Body of pancreas (tissue), 4 donors: Measurements from ENCODE around the gene KIRREL3.

ENCODE experiments used
- POLR2A ChIP-seq, 3 donors: fragments of 450-650 bp; IDR thresholded peaks; one replicate each; pipeline ENCODE4 v1.6.1; 2016; ENCODE audit warnings: antibody characterized with exemption in 3 of 3, mild to moderate bottlenecking in 2 of 3
- TF ChIP-seq, protein P1 (sequence below), 7 experiments: fragments of 450-650 bp in 4 of 7; fragments of 200-600 bp in 3 of 7; sonication (generic) in 3 of 7; IDR thresholded peaks; one replicate each; pipeline ENCODE4 v1.5.1; 2016 to 2019; ENCODE audit warnings: antibody characterized with exemption in 7 of 7

DNA sequence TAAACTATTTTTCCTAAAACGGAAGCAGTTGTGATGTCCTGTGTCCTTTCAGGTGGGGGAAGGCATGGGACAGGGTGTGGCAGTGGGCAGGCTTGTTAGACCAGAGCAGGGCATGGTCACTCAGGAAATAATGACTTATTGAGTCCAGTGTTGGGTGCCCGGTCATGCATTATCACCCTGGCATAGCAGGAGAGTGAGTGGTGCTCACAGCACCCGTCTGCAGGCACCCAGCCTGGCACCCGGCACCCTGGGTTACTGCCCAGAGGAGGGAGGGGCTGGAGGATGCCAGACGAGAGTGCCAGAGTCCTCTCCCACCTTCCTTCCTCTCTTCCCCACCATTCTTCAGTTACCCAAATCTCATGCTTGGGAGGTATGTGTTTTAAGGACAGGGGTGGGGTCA, 586.0 kb downstream of the KIRREL3 start:
- no peak for TF ChIP-seq POLR2A (IDR thresholded peaks at IDR 0.05)
- TF ChIP-seq, protein P1, sequence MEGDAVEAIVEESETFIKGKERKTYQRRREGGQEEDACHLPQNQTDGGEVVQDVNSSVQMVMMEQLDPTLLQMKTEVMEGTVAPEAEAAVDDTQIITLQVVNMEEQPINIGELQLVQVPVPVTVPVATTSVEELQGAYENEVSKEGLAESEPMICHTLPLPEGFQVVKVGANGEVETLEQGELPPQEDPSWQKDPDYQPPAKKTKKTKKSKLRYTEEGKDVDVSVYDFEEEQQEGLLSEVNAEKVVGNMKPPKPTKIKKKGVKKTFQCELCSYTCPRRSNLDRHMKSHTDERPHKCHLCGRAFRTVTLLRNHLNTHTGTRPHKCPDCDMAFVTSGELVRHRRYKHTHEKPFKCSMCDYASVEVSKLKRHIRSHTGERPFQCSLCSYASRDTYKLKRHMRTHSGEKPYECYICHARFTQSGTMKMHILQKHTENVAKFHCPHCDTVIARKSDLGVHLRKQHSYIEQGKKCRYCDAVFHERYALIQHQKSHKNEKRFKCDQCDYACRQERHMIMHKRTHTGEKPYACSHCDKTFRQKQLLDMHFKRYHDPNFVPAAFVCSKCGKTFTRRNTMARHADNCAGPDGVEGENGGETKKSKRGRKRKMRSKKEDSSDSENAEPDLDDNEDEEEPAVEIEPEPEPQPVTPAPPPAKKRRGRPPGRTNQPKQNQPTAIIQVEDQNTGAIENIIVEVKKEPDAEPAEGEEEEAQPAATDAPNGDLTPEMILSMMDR (IDR thresholded peaks at IDR 0.05) = no peak
